Body of pancreas (tissue), 4 donors: ENCODE measurements around the gene CDH20. TPM values are rescaled to one million over a fixed set of nuclear protein-coding genes. Genes with fewer than 3 reads are reported as not detected.

Experiments
- ATAC-seq: fragments of 150-250 bp; one replicate; pipeline ENCODE4 v1.9.1; 2016
- DNase-seq, 4 donors: peaks; one replicate each; pipeline ENCODE4 v3.0.0-alpha.2; 2019
- H3K27ac ChIP-seq, 4 donors: fragments of 200-600 bp; sonication (generic); 1 replicate in 3 of 4; 2 replicates in 1 of 4; pipeline versions ENCODE4 v1.5.1 to v1.6.1; 2016 to 2019; ENCODE audit warnings: mild to moderate bottlenecking in 1 of 4, mixed read lengths in 1 of 4, moderate library complexity in 1 of 4
- H3K27me3 ChIP-seq, 2 donors: fragments of 200-600 bp; sonication (generic); one replicate each; pipeline ENCODE4 v1.6.0; 2016; ENCODE audit warnings: mild to moderate bottlenecking in 1 of 2
- H3K36me3 ChIP-seq, 2 donors: fragments of 200-600 bp; sonication (generic); replicated peaks in 1 of 2; 2 replicates each; pipeline ENCODE4 v1.5.1; 2016; ENCODE audit warnings: low read depth in 2 of 2; ENCODE audit not compliant: insufficient read depth in 1 of 2
- H3K4me1 ChIP-seq: fragments of 200-600 bp; sonication (generic); one replicate; pipeline ENCODE4 v1.6.0; 2016
- H3K4me3 ChIP-seq, 2 donors: fragments of 200-600 bp; sonication (generic); 1 replicate in 1 of 2; 2 replicates in 1 of 2; pipeline ENCODE4 v1.5.1; 2016 to 2019
- H3K9me3 ChIP-seq, 3 donors: fragments of 200-600 bp; sonication (generic); 1 replicate in 2 of 3; 2 replicates in 1 of 3; pipeline ENCODE4 v1.5.1; 2016
- CTCF ChIP-seq, 7 experiments: fragments of 450-650 bp in 4 of 7; fragments of 200-600 bp in 3 of 7; sonication (generic) in 3 of 7; IDR thresholded peaks; one replicate each; pipeline ENCODE4 v1.5.1; 2016 to 2019; ENCODE audit warnings: antibody characterized with exemption in 7 of 7
- POLR2A ChIP-seq, 3 donors: fragments of 450-650 bp; IDR thresholded peaks; one replicate each; pipeline ENCODE4 v1.6.1; 2016; ENCODE audit warnings: antibody characterized with exemption in 3 of 3, mild to moderate bottlenecking in 2 of 3
- WGBS, 2 donors: methylation state at CpG; one replicate each; pipeline ENCODE4 v1.1.5; 2017; 5-methylcytosine and 5-hydroxymethylcytosine counted together
- intact Hi-C: fragments of 100-400 bp; cut with DNase I; formaldehyde crosslinking; loops from one replicate; pipeline ENCODE4 v1.15.1; 2023
- total RNA-seq, 2 donors: library from RNA; depleted of rRNA; stranded (reverse); fragments of >200 nt; gene quantifications; one replicate each; pipeline ENCODE4 v1.1.0, GENCODE V29; 2016

Gene CDH20
- total RNA-seq, 2 donors from 2014 or later = 0.26 to 6.3 TPM

GRCh38 chr18:61334491-61334850, 1.2 kb downstream of the CDH20 start:
- H3K9me3 ChIP-seq = no peaks in the 10 kb centered on the region
- no peaks in the 10 kb centered on the region for H3K36me3 ChIP-seq
- H3K27me3 ChIP-seq = peaks cover 0 to 6% of the 10 kb centered on the region in 2 donors
- DNase-seq (no peak), ATAC-seq (no peak)
- WGBS, 2 donors = 2 to 3% methylated on average over 13 of the region's 13 CpGs
- intact Hi-C loops = no loop called here
- TF ChIP-seq POLR2A (IDR thresholded peaks at IDR 0.05) (no peak), CTCF (IDR thresholded peaks at IDR 0.05) (no peak)
- no peak overlapping the region for H3K4me3 ChIP-seq
- H3K27ac ChIP-seq = no peak overlapping the region
- peaks cover 14% of the 10 kb centered on the region for H3K4me1 ChIP-seq

GRCh38 chr18:61334951-61335683, 1.9 kb downstream of the CDH20 start:
- DNase-seq (no peak), ATAC-seq (no peak)
- Histone ChIP-seq H3K4me1 (peaks cover 14% of the 10 kb centered on the region), H3K9me3 (no peaks in the 10 kb centered on the region), H3K27ac (no peak overlapping the region), H3K27me3 (peaks cover 0 to 6% of the 10 kb centered on the region in 2 donors), H3K4me3 (no peak overlapping the region), H3K36me3 (no peaks in the 10 kb centered on the region)
- TF ChIP-seq POLR2A (IDR thresholded peaks at IDR 0.05) = no peak
- no peak for TF ChIP-seq CTCF (IDR thresholded peaks at IDR 0.05)
- 41 to 43% methylated on average over 10 of the region's 10 CpGs for WGBS, 2 donors
- intact Hi-C loops = no loop called here

- no peak overlapping the region for H3K27ac ChIP-seq
- H3K4me1 ChIP-seq = peaks cover 14% of the 10 kb centered on the region
- H3K9me3 ChIP-seq = no peaks in the 10 kb centered on the region
- intact Hi-C loops = no loop called here
- no peak for DNase-seq
- H3K4me3 ChIP-seq = no peak overlapping the region
- no peaks in the 10 kb centered on the region for H3K36me3 ChIP-seq
- H3K27me3 ChIP-seq = peaks cover 0 to 6% of the 10 kb centered on the region in 2 donors
- no peak for ATAC-seq
- 34 to 44% methylated on average over 10 of the region's 10 CpGs for WGBS, 2 donors
- TF ChIP-seq CTCF (IDR thresholded peaks at IDR 0.05) (no peak), POLR2A (IDR thresholded peaks at IDR 0.05) (no peak)
Measured at GRCh38 chr18:61335684-61336555, 2.7 kb downstream of the CDH20 start.

- H3K4me1 ChIP-seq = peaks cover 14% of the 10 kb centered on the region
- H3K36me3 ChIP-seq = no peaks in the 10 kb centered on the region
- no peak overlapping the region for H3K4me3 ChIP-seq
- WGBS, 2 donors = 56 to 60% methylated on average over 6 of the region's 6 CpGs
- H3K27ac ChIP-seq = no peak overlapping the region
- TF ChIP-seq CTCF (IDR thresholded peaks at IDR 0.05) (no peak), POLR2A (IDR thresholded peaks at IDR 0.05) (no peak)
- peaks cover 0 to 6% of the 10 kb centered on the region in 2 donors for H3K27me3 ChIP-seq
- ATAC-seq (no peak), DNase-seq (no peak)
- intact Hi-C loops = no loop called here
- H3K9me3 ChIP-seq = no peaks in the 10 kb centered on the region
Measured at GRCh38 chr18:61336766-61337165, 3.5 kb downstream of the CDH20 start.
